Activated T-cell treated with anti-CD3 and anti-CD28 coated beads for 4 hours (primary cell): ENCODE measurements around the gene RNF123.

ENCODE experiments used
- DNase-seq: peaks from one replicate; pipeline ENCODE4 v3.0.0-alpha.2; 2020

RNF123 gene

GRCh38 chr3:49689046-49689907 lies at the start of gene RNF123, which contains the start of gene MST1:
TSS of gene RNF123 (plus strand) at chr3:49689557. CDS start at chr3:49691166, 1,609 bp downstream.
TSS of gene MST1 (minus strand) at chr3:49689474. CDS start at chr3:49688691, 783 bp downstream.
- peak; percentile 86 for DNase-seq

DNA sequence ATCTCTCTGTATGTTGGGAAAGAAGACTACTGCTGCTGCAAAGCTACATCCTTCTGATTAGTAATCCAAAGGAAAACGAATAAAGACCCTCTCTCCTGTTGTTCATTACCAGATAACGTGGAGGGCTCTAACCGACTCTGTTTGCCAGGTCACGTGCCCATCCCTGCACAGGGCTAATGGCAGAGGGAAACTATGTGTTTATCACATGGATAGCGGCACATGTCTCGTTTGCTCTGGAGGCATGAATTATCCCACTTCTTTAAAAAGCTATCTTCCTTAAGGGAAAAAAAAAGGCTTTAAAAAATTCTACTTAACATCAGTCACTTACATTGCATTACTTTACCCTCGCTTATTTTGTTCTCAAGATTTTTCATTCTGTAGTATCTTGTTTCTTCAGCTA lies 48.1 kb upstream of the RNF123 start:
- no peak for DNase-seq

- no peak for DNase-seq
Measured at GRCh38 chr3:49641921-49642707, 47.2 kb upstream of the RNF123 start.

DNA sequence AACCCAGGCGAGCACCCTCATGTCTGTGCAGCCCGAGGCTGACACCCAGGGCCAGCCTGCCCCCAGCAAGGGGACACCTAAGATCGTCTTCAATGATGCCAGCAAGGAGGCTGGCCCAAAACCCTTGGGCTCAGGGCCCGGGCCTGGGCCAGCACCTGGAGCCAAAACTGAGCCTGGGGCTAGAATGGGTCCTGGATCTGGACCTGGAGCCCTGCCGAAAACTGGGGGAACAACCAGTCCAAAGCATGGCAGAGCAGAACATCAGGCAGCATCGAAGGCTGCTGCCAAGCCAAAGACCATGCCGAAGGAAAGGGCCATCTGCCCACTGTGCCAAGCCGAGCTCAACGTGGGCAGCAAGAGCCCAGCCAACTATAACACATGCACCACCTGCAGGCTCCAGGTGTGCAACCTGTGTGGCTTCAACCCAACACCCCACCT lies 46.6 kb upstream of the RNF123 start:
- DNase-seq, result no peak

GRCh38 chr3:49644684-49645083 lies 44.7 kb upstream of the RNF123 start:
- no peak for DNase-seq

- DNase-seq, result no peak
Measured at GRCh38 chr3:49646236-49646635, 43.1 kb upstream of the RNF123 start.

- no peak for DNase-seq
Measured at GRCh38 chr3:49647741-49648140, 41.6 kb upstream of the RNF123 start.

DNA sequence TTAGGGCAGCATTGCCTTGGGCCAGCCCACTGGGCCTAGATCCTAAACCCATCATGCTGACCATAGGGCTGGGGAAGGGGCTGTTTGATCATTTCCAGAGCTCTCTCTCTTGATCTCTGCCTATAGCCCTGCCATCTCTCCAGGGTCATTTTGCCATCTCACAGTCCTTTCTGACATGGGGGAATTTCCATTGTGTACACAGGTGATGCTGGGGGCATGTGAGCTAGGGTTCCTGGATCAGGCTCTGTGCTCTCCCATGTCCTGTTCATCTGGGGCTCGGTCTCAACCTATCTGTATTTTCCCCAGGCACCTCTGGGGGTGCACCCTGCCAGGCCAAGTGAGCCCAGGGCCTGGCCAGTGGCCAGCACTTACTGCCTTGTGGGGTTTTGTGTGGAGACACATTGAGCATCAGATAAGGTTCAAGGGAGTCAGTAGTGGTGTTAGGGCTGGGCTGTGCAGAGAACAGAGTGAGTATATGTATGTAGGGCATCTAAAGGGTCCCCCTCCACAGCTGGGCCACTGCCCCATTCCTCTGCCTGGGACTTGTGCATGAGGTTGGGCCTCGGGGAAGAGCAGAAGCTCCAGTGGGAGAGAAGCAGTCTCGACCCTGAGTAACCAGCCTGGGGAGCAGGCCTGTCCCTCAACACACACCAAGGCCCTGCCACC lies 40.9 kb upstream of the RNF123 start:
- DNase-seq, result no peak

DNA sequence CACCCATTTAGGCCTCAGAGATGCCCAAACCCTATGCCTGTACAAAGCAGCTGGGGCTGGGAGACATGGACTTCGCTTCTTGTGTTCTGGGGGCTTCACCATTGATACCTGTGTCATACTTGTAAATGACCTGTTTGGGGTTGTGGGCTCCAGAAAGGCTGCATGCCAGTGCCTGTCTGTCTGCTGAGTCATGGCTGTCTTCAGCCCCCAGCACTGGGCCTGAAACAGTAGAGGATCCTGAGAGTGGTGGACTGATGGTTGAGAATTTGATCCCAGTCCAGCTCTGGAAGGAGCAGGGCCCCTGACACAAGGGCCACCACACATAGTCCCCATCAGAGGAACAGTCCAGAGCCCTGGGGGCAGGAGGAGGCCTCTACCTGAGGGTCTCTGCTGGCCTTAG lies 39.8 kb upstream of the RNF123 start:
- no peak for DNase-seq

- no peak for DNase-seq
Measured at GRCh38 chr3:49650177-49650576, 39.2 kb upstream of the RNF123 start.

GRCh38 chr3:49650637-49651036 lies 38.7 kb upstream of the RNF123 start:
- no peak for DNase-seq

DNA sequence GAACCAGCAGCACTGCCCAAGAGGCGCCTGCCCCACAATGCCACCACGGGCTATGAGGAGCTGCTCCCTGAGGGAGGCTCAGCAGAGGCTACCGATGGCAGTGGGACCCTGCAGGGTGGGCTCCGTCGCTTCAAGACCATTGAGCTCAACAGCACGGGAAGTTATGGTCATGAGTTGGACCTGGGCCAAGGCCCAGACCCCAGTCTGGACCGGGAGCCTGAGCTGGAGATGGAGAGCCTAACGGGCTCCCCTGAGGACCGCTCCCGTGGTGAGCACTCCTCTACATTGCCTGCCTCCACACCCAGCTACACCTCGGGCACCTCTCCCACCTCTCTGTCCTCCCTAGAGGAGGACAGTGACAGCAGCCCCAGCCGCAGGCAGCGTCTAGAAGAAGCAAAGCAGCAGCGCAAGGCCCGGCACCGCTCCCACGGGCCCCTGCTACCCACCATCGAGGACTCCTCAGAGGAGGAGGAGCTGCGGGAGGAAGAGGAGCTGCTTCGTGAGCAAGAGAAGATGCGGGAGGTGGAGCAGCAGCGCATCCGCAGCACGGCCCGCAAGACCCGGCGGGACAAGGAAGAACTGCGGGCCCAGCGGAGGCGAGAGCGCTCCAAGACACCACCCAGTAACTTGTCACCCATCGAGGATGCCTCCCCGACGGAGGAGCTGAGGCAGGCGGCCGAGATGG lies 37.0 kb upstream of the RNF123 start:
- no peak for DNase-seq

DNA sequence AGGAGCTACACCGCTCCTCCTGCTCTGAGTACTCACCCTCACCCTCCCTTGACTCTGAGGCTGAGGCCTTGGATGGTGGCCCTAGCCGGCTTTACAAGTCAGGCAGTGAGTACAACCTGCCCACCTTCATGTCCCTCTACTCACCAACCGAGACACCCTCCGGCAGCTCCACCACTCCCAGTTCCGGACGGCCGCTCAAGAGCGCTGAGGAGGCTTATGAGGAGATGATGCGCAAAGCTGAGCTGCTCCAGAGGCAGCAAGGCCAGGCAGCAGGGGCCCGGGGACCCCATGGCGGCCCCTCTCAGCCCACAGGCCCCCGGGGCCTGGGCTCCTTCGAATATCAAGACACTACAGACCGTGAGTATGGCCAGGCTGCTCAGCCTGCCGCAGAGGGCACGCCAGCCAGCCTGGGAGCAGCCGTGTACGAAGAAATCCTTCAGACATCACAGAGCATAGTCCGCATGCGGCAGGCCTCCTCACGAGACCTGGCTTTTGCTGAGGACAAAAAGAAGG lies 36.4 kb upstream of the RNF123 start:
- DNase-seq, result no peak

- DNase-seq, result no peak
Measured at GRCh38 chr3:49653621-49654020, 35.7 kb upstream of the RNF123 start.

- DNase-seq, result no peak
Measured at GRCh38 chr3:49654176-49654825, 35.1 kb upstream of the RNF123 start.

DNA sequence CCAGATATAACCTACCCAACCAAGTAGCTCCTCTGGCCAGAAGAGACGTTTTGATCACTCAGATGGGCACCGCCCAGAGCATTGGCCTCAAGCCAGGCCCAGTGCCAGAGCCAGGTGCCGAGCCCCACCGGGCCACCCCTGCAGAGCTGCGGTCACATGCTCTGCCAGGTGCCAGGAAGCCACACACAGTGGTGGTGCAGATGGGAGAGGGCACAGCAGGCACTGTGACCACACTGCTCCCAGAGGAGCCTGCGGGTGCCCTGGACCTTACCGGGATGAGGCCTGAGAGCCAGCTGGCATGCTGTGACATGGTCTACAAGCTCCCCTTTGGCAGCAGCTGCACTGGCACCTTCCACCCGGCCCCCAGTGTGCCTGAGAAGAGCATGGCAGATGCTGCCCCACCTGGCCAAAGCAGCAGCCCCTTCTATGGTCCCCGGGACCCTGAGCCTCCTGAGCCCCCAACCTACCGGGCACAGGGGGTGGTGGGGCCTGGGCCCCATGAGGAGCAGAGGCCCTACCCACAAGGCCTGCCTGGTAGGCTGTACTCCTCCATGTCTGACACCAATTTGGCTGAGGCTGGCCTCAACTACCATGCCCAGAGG lies 34.3 kb upstream of the RNF123 start:
- DNase-seq, result no peak

DNA sequence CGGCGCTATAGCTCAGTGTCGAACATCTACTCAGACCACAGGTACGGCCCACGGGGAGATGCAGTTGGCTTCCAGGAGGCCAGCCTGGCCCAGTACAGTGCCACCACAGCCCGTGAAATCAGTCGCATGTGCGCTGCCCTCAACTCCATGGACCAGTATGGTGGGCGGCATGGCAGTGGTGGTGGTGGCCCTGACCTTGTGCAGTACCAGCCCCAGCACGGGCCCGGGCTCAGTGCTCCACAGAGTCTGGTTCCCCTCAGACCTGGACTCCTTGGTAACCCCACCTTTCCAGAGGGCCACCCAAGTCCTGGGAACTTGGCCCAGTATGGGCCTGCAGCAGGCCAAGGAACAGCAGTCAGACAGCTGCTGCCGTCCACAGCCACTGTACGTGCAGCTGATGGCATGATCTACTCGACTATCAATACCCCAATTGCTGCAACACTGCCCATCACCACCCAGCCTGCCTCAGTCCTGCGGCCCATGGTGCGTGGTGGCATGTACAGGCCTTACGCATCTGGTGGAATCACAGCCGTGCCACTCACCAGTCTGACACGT lies 33.5 kb upstream of the RNF123 start:
- DNase-seq, result no peak

GRCh38 chr3:49656541-49657112 lies 32.7 kb upstream of the RNF123 start:
- DNase-seq, result no peak

DNA sequence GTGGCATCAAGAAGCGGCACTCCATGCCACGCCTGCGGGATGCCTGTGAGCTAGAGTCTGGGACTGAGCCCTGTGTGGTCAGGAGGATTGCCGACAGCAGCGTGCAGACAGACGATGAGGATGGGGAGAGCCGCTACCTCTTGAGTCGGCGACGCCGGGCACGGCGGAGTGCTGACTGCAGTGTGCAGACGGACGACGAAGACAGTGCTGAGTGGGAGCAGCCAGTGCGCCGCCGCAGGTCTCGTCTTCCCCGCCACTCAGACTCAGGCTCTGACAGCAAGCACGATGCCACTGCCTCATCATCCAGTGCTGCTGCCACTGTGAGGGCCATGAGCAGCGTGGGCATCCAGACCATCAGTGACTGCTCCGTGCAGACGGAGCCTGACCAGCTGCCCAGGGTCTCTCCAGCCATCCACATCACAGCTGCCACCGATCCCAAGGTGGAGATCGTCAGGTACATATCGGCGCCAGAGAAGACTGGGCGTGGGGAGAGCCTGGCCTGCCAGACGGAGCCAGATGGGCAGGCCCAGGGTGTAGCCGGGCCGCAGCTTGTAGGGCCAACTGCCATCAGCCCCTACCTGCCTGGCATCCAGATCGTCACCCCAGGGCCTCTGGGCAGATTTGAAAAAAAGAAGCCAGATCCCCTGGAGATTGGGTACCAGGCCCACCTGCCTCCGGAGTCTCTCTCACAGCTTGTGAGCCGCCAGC lies 32.0 kb upstream of the RNF123 start:
- DNase-seq, result no peak

DNA sequence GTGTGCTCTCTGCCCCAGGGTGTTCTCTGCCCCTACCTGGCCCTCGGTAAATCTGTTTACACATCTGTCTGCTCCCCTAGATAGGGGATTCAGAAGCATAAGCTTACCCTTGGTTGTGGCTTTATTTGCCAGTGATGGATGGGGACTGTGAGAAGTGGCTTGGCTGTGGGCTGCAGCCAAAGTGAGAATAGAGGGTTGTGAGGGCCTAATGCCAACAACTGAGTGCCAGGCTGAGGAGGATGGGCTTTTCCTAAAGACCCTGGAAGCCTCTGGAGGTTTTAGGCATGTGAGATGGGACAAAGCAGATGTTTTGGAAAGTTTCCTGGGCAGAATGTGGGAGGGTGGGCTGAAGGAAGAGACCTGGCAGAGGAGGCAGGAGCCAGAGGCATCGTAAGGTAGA lies 30.6 kb upstream of the RNF123 start:
- no peak for DNase-seq
